Fibroblast of peridontal ligament (primary cell): Measurements from ENCODE around the gene HEMGN.
"Not testable (repeated sequence)": the region's sequence is repeated elsewhere in the genome, so short reads cannot be mapped to it uniquely, and the experiment has no call there.

Source experiments
- DNase-seq: peaks from one replicate; pipeline ENCODE4 v3.0.0-alpha.2; 2010; ENCODE audit errors: extremely low read depth

The HEMGN gene

DNA sequence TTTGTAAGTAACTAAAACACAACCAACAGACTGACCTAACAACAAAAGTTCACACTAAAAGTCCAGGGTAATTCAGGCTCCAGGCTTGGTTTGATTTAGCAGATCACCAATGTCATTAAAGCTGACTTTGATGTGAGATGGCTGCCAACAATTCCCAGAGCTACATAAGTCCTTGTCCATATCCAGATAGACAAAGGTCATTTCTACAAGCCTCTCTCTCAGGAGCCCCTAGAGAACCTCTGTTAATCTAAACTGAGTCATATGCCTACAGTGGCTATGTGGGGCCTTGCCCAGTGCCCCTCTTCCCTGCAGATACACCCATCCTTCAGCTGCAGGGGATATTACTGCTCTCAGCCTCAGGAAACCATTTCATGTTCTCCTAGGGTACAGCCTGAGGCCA, 26.9 kb upstream of the HEMGN start:
- DNase-seq = no peak

DNA sequence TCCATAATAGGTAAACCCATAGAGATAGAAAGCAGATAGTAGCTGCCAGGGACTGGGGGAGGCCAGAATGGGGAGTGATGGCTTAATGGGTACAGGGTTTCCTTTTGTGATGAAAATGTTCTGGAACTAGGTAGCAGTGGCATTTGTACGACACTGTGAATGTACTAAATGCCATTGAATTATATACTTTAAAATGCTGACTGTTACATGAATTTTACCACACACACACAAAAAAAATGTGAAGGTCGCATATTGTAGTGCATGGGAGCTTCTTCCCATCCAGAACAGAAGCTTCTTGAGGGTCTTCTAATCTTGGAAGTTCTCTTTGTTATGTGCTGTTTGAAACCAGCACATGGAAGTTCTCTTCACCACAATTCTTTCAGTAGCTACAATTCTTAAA, 25.3 kb upstream of the HEMGN start:
- DNase-seq = no peak

DNA sequence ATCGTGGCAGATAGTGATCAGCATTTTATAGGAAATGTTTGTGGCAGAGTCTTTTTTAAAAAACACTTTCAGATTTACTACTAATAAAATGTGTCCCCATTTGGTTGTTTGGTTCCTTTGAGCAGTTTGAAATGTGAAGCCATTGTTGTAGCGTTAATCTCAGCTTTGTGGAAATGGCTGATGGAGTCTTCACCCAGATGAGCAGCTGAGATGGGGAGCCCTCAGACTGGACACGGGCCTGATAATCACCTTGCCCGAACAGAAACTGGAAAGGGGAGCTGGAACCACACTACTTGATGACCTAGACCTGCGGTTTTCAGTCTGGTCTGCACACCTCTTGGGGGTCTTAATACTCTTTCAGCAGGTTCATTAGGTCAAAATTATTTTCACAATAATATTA, 24.6 kb upstream of the HEMGN start:
- no peak for DNase-seq

DNA sequence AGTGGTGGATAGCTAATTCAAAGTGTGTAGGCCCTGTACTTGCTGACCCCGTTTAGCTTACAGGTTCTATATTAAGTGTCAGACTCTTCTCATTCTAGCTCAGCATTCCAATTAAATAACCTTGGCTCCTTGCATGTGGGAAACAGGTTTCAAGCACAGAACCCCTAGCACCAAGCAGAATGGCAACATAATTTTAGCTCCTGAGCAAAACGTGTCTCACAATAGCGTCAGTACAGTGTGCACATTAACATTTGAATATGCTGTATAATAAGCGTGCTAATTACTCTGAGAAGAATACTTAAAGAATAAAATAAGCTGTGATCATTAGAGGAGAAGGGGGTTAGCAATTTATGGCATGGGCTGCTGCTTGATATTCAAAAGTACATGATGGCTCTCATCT, 24.2 kb upstream of the HEMGN start:
- no peak for DNase-seq

DNA sequence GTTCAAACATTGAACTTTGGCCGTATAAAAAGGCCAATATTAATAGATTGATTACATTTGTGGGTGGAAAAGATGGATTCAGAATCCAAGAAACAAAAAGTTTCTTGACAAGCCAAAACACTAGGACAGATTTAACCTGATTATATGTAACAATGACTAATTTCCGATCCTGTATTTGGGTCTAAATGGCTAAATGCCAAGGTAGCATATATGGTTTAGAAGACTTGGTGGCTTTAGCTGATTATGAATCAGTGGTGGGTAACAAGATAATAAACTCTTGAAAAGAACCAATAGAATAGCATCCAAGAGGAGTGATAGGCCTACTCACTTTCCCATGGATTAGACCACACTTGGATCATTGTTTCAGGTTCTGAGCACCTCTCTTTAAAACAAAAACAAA, 23.4 kb upstream of the HEMGN start:
- DNase-seq = no peak

DNA sequence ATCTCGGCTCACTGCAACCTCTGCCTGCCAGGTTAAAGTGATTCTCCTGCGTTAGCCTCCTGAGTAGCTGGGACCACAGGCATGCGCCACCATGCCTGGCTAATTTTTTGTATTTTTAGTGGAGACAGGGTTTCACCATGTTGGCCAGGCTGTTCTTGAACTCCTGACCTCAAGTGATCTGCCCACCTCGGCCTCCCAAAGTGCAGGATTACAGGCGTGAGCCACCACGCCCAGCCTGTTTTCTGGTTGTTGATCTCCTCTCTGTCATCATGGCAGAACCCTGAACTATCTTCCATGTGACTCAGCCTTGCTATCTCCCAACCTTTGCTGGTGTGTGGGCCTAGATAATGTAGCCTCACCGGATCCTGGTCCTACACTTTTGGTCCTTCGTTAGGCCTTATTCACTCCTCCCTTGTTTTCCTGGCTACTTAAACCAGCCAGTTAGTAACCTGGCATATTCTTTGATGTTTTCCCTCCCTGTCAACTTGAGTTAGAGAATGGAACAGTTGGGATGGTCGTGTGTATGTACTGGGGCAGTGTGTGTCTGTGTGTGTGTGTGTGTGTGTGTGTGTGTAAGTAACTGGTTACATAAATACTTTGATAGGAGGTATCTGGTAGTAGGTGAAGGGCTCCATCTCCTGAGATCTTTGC, 22.8 kb upstream of the HEMGN start:
- not testable (repeated sequence) for DNase-seq

DNA sequence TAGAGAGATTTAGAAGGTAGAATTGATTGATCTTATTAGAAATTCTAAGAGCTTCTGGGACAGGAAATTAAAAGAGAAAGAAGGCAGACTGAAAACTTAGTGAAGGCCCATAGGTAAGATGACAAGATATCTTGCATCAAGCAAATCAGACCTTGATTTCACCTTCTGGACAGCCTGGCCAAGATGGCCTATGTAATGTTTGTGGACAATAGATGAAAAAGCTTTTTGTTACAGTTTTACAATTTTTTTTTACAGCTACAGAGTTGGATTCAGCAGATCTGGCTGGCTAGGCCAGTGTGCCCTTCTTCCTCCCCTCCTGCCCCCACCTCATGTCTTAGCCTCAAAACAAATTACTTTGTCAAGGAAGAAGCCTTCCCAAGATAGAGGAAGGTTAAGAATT, 21.6 kb upstream of the HEMGN start:
- no peak for DNase-seq

DNA sequence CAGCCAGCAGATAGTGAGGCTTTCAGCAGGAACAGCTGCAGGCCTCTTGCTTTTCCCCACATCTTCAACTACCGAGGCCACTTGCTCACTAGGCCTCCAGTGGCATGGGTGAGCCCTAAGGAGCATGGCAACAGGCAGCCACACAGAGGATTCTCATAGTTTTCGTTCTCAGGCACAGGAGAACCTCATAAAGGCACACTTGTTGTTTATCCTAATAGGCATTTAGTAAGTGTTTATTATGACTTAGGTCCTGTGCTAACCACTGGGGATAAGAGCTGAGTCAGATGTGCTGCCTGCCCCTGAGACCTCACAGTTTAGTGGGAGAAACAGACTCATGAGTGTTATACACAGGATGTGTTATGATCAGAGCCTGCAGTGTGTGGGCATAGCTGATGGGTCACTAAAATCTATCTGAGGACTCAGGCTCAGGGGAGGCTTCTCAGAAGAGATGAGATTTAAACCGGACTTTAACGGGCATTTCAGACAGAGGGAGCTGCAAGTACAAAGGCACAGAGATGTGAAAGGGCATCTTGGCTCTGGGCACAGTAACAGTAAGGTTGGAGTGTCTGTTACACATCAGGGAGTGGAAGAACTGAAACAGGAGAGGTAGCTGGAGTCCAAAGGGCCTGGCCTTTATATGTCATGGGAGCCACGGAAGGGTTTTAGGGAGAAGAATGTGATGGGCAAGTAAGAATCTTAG, 21.0 kb upstream of the HEMGN start:
- peak; percentile 12 for DNase-seq

DNA sequence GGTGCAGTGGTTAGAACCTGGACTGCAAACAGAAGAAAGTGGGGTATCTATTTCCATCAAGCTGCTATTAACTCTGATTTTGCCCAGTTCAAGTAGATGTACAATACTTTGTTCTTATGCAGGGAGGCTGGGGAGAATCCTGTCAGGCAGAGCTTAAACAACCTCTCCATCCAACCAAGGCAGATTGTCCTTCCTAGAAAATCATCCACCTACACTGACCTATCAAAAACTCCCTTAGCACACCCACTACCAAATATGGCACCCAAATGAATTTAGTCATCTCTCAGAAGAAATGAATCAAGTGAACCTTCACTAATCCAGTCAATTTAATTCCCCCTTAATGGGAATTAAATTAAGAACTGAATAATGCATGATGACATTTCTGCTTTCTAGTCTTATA, 18.4 kb upstream of the HEMGN start:
- no peak for DNase-seq

DNA sequence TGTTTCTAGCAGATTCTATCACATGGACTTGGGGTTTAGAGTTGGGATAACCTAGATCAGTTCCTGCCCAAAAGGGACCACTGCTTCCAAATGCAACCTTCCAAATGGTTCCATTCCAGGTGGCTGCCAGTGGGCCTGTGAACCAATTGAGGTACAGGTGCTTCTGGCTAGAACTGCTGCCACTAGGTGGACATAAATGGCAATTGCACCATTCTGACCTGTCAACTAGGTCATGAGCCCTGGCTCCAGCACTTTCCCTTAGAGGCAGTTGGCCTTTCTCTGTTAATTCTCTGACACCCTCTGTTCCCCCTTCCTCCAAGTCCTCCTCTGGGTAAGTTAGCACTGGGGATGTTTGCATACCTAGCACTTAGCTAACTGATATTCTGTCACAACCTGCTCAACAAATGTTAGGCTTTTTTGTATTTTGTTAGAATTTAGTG, 16.6 kb upstream of the HEMGN start:
- no peak for DNase-seq

DNA sequence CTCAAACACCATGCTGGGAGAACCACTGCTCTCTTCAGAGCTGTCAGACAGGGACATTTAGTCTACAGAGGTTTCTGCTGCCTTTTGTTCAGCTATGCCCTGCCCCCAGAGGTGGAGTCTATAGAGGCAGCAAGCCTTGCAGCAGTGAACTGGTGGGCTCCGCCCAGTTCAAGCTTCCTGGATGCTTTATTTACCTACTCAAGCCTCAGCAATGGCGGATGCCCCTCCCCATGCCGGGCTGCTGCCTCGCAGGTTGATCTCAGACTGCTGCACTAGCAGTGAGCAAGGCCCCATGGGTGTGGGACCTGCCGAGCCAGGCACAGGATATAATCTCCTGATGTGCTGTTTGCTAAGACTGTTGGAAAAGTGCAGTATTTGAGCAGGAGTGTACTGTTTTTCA, 12.9 kb upstream of the HEMGN start:
- not testable (repeated sequence) for DNase-seq

DNA sequence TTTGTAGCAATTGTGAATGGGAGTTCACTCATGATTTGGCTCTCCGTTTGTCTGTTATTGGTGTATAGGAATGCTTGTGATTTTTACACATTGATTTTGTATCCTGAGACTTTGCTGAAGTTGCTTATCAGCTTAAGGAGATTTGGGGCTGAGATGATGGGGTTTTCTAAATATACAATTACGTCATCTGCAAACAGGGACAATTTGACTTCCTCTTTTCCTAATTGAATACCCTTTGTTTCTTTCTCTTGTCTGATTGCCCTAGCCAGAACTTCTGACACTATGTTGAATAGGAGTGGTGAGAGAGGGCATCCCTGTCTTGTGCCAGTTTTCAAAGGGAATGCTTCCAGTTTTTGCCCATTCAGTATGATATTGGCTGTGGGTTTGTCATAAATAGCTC, 9.1 kb upstream of the HEMGN start:
- DNase-seq = not testable (repeated sequence)

DNA sequence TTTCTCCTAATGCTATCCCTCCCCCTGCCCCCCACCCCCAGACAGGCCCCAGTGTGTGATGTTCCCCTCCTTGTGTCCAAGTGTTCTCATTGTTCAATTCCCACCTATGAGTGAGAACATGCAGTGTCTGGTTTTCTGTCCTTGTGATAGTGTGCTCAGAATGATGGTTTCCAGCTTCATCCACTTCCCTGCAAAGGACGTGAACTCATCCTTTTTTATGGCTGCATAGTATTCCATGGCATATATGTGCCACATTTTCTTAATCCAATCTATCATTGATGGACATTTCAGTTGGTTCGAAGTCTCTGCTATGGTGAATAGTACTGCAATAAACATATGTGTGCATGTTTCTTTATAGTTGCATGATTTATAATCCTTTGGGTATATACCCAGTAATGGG, 7.5 kb upstream of the HEMGN start:
- not testable (repeated sequence) for DNase-seq

DNA sequence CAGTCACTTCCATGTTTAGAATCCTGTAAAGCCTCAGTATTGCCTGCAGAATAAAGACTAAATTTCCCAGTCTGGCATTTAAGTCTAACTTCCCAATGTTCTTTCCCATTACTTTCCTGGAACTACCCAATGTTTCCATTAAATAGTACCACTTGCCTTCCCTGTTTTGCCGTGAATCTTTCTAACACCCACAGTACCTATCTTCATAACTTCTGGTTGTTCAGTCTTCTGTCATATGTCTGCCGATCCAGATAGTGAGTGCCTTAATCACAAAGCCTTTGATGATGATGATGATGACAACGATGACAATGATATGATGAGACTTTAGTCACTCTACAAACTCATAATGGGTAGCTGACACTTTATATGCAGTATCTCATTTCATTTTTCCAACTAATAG, 6.6 kb upstream of the HEMGN start:
- no peak for DNase-seq

DNA sequence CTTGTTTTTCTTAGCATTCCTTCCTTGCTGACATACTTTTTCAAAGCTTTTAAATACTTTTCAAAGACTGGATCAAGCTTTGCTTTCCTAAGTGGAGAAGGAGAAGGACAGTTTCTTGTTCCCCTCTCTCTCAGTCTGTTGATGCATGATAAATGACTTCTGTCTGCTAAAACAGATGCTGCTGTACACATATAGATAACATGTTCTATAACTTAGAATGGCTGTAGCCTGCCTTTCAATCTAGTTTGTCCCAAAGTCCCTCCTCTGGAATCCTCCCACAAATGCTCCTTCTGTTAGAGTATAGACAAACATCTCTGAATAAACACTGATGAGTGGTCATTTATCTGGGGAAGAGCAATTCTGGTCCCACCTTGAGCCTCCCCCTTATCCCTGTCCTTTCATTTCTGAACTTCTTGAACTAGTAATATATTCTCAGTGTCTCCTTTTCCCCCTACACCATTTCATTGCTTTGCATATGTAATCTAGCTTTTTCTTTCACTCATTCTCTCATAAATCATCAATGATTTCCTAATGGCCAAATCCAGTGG, 5.4 kb upstream of the HEMGN start:
- DNase-seq = no peak

DNA sequence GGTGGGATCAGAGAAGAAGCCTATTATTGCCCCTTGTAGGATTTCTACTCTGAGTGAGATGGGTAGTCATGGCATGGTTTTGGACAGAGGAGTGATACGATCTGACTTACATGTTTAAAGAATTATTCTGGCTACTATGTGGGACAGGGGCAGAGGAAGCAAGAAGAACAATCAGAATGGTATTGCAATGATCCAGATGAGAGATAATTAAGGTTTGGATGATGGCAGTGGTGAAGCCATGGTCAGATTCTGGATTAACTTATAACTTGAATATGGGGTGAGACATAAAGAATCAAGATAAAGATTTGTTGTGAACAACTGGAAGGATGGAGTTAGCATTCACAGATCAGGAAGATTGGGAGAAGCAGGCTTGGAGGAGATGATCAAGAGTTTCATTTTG, 3.4 kb upstream of the HEMGN start:
- DNase-seq = no peak

DNA sequence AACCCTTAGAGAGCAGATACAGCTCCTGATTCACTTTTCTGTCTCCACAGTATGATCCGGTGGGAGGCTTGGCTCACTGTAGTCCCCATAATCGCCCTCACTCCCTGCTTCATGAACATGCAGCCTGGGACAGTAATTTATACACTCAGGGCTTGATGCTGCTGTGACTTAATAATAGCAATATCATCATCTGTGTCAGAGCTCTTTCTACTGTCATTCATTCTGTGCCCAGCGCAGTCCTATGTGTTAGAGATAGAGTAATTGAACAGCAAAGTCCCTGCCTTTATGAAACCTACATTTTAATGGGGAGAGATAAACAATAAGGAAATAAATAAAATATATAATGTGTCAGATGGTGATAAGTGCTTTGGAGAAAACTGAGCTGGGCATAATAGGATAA, 2.8 kb upstream of the HEMGN start:
- no peak for DNase-seq

DNA sequence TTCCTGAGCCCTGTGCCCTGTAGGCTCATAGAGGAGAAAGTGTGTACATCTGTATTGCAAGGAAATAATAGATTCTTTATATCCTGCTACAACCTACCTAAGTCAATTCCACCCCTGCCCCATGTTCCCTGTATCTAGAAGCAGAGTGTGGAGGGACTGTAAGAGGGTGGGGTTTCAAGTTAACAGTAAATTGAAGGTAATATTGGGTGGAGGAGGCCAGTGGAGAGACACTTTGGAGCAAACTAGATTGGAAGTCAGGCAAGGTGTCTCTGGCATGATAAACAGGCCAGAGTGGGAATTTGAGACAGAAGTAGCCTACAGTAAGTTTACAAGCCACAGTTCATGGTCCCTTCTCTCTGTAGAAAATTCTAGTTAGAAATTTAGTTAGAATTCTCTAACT, 2.3 kb upstream of the HEMGN start:
- no peak for DNase-seq

DNA sequence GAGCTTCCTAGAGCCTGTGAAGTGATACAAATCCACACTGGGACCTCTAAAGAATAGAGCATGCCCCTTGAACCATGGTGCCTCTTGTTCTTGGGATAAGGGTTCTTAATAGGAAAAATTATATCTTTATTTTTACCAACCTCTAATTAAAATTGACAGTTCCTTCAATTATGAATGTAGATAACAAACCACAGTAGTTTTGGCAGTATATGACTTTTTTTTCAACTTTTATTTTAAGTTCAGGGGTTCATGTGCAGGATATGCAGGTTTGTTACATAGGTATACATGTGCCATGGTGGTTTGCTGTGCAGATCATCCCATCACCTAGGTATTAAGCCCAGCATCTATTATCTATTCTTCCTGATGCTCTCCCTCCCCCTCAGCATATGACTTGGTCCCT, 974 bp downstream of the HEMGN start:
- DNase-seq = no peak

DNA sequence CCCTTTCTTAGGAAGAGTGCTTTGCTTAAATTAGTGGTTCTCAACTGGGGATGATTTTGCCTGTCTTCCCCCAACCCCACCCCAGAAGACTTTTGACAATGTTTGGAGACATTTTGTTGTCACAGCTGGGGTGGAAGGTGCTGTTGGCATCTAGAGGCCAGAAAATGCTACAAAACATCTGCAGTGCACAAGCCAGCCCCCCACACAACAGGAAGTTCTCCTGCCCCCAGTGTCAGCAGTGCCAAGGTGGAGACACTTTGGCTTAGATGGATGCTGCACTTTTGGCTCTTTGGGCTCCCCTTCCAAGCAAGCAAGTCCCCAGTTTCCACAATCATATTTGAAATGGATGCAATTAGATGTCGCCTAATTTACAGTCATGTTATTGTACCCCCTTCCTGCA, 2.7 kb downstream of the HEMGN start:
- no peak for DNase-seq

DNA sequence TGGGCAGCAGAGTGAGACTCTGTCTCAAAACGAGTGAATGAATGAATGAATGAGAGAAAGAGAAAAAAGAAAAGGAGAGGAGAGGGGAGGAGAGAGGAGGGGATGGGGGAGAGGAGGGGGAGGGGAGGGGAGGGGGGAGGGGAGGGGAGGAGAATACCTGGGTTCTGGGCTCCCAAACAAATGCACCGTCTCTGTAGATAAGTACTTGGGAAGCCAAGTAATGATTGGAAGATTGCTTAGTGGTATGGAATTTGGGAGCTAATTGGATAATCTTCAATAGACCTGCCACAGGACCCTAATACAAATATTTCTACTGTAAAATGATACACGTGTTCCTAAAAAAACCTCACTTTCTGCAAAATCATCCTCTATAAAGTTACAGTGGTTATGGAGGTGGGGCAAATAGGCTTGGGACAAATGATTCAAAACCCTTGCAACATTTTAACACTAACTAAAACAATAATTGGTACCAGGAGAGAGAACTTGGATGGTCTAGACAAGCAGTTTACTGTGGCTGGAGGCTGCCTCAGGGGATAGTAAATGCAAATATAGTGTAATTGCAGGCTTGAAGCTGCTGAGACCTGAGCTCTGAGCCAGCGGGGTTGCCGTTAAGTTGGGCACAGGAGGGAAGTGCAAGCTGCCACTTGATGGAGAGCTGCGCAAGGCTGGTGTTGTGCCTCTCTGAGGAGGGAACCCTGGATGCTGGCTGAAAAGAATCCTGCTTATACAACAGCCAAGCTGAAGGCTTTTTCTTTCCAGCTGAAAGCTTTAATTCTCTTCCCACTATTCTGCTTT, 3.5 kb downstream of the HEMGN start:
- no peak for DNase-seq

DNA sequence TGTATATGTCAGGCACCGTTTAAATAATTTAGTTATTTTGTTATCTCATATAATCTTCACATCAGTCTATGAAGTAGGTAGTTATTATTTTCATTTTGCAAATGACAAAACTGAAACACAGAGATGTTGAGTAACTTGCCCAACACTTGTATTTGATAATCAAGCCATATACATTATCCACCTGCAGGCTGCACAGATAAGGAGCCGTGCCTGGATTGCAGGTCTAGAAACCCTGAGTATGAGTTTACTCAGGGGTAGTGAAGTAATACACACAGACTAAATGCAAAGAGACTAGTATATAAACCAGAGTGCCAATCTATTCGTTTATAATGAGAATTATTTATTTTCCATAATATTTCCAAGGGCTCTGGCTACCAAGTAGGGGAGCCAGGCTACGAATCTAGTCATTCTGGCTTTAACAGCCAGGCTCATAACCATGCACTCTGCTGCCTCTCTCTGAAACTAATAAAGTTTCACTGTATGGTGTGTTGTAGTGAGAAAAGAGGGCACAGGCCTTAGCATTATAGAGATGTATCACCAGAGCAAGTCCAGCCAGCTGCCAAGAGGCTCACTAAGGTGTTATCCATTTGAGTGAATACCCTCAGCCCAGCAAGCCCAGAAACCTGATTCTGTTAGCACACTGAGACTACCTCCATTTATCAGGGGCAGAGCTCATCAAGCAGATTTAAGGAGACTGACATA, 4.5 kb downstream of the HEMGN start:
- DNase-seq = no peak
